D341Med (cell line): Measurements from ENCODE around the gene PTPN14.
A peak's percentile ranks its signal among the peaks of the same experiment; 100 is the strongest.

Experiments used
- DNase-seq: peaks from one replicate; pipeline ENCODE4 v3.0.0; 2012; ENCODE audit warnings: low spot score

The PTPN14 gene

GRCh38 chr1:214568328-214568727 lies 16.9 kb upstream of the PTPN14 start:
- DNase-seq = no peak

- DNase-seq = no peak
Measured at GRCh38 chr1:214567481-214567980, 16.1 kb upstream of the PTPN14 start.

- DNase-seq = no peak
Measured at GRCh38 chr1:214566158-214567104, 15.0 kb upstream of the PTPN14 start.

- no peak for DNase-seq
Measured at GRCh38 chr1:214565310-214565709, 13.9 kb upstream of the PTPN14 start.

- DNase-seq = no peak
Measured at GRCh38 chr1:214563881-214564280, 12.5 kb upstream of the PTPN14 start.

GRCh38 chr1:214557952-214558735 lies 6.7 kb upstream of the PTPN14 start:
- no peak for DNase-seq

- DNase-seq = no peak
Measured at GRCh38 chr1:214553142-214553710, 1.8 kb upstream of the PTPN14 start.

- DNase-seq = no peak
Measured at GRCh38 chr1:214552174-214552608, 789 bp upstream of the PTPN14 start.

GRCh38 chr1:214550857-214551435 lies 456 bp downstream of the PTPN14 start:
- peak; percentile 73 for DNase-seq

- DNase-seq = no peak
Measured at GRCh38 chr1:214550013-214550856, 1.2 kb downstream of the PTPN14 start.

GRCh38 chr1:214549604-214550003 lies 1.8 kb downstream of the PTPN14 start:
- no peak for DNase-seq

GRCh38 chr1:214548988-214549387 lies 2.4 kb downstream of the PTPN14 start:
- no peak for DNase-seq

GRCh38 chr1:214548271-214548670 lies 3.1 kb downstream of the PTPN14 start:
- no peak for DNase-seq

- DNase-seq = no peak
Measured at GRCh38 chr1:214547747-214548146, 3.7 kb downstream of the PTPN14 start.

GRCh38 chr1:214546886-214547641 lies 4.3 kb downstream of the PTPN14 start:
- no peak for DNase-seq

- DNase-seq = no peak
Measured at GRCh38 chr1:214546084-214546483, 5.3 kb downstream of the PTPN14 start.

GRCh38 chr1:214545293-214545692 lies 6.1 kb downstream of the PTPN14 start:
- DNase-seq = no peak

- DNase-seq = no peak
Measured at GRCh38 chr1:214544791-214545190, 6.6 kb downstream of the PTPN14 start.

- no peak for DNase-seq
Measured at GRCh38 chr1:214542275-214543199, 8.9 kb downstream of the PTPN14 start.
